ENCODE data around the gene PHLPP1. TPM values are rescaled to one million over a fixed set of nuclear protein-coding genes. Genes with fewer than 3 reads are reported as not detected.

Gene PHLPP1
- total RNA-seq: 10 to 100 TPM; 28.1 to 56.6 (median 37.1) TPM

DNA sequence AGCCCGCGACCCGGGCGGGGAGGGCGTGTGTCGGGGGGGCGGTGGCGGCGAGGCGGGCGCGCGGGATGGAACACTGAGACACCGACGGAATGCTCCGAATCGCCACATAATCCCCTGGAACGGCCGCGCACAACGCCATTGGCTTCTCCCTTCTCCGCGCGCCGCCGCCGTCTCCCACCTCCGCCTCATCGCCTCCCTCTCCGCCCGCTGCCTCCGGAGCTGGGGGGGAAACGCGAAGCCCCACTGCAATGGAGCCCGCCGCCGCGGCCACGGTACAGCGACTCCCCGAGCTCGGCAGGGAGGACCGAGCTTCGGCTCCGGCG is at the start of gene PHLPP1:
TSS of gene PHLPP1 (plus strand) at position 106 of the 323 bp plus-strand sequence. CDS start at position 249, 143 bp downstream.
- Histone ChIP-seq H3K36me3 (no peaks in the 10 kb centered on the region), H3K4me1 (peaks cover 33% of the 10 kb centered on the region), H3K27ac (peak within 1 kb of the TSS; percentile 96), H3K27me3 (no peaks in the 10 kb centered on the region), H3K9me3 (no peaks in the 10 kb centered on the region), H3K4me3 (peak within 1 kb of the TSS; percentile 62)
- WGBS: no CpG with 5 or more reads among the region's 46 CpGs
- TF ChIP-seq, protein P1, sequence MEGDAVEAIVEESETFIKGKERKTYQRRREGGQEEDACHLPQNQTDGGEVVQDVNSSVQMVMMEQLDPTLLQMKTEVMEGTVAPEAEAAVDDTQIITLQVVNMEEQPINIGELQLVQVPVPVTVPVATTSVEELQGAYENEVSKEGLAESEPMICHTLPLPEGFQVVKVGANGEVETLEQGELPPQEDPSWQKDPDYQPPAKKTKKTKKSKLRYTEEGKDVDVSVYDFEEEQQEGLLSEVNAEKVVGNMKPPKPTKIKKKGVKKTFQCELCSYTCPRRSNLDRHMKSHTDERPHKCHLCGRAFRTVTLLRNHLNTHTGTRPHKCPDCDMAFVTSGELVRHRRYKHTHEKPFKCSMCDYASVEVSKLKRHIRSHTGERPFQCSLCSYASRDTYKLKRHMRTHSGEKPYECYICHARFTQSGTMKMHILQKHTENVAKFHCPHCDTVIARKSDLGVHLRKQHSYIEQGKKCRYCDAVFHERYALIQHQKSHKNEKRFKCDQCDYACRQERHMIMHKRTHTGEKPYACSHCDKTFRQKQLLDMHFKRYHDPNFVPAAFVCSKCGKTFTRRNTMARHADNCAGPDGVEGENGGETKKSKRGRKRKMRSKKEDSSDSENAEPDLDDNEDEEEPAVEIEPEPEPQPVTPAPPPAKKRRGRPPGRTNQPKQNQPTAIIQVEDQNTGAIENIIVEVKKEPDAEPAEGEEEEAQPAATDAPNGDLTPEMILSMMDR (IDR thresholded peaks at IDR 0.05): no peak
- peak in 1 of 2 donors; percentile 63 for TF ChIP-seq POLR2A (IDR thresholded peaks at IDR 0.05)
- no peak for DNase-seq (ENCODE audit: low spot score in 2 of 2)

DNA sequence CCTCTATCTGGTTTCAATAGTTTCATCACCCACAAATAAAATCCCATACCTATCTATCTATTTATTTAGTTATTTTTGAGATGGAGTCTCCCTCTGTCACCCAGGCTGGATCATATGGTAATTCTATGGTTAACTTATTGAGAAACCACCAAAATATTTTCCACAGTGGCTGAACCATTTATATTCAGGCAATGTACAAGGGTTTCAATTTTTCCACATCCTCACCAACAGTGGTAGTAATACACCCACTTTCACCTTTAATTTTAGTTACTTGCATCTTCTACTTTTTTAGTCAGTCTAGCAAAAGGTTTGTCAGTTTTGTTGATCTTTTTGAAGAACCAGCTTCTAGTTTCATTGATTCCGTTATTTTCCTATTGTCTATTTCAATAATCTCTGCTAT is 46.1 kb upstream of the PHLPP1 start:
- no peak for DNase-seq (ENCODE audit: low spot score in 2 of 2)
- TF ChIP-seq EP300 (IDR thresholded peaks at IDR 0.05): no peak
- TF ChIP-seq, protein P1 (IDR thresholded peaks at IDR 0.05): no peak
- Histone ChIP-seq H3K36me3 (no peaks in the 10 kb centered on the region), H3K4me3 (no peak overlapping the region), H3K9me3 (no peaks in the 10 kb centered on the region), H3K27me3 (no peaks in the 10 kb centered on the region), H3K4me1 (no peaks in the 10 kb centered on the region), H3K27ac (no peak overlapping the region)
- WGBS: 96% methylated on average over 1 of the region's 1 CpG

DNA sequence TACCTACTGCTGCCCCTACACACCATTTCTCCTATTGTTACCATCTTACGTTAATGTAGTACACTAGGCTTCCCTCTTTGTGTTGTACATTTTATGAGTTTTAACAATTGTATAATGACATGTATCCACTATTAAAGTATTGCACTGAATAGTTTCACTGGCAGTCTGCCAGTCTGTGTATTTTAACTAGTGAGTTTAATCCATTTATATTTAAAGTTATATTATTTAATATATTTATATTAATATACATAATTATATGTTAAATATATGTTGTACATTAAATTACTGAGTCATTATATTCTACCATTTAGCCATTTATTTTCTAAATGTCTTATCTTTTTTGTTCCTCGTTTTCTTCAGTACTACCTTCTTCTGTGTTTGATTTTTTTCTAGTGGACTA is 44.8 kb upstream of the PHLPP1 start:
- H3K4me1 ChIP-seq: no peaks in the 10 kb centered on the region
- no peak overlapping the region for H3K4me3 ChIP-seq
- DNase-seq (ENCODE audit: low spot score in 2 of 2): no peak
- 95% methylated on average over 2 of the region's 2 CpGs for WGBS
- H3K9me3 ChIP-seq: no peaks in the 10 kb centered on the region
- H3K36me3 ChIP-seq: no peaks in the 10 kb centered on the region
- H3K27me3 ChIP-seq: no peaks in the 10 kb centered on the region
- TF ChIP-seq, protein P1 (IDR thresholded peaks at IDR 0.05): no peak
- no peak for TF ChIP-seq POLR2AphosphoS5 (IDR thresholded peaks at IDR 0.05)
- no peak for TF ChIP-seq POLR2A (IDR thresholded peaks at IDR 0.05)
- no peak for TF ChIP-seq EP300 (IDR thresholded peaks at IDR 0.05)
- H3K27ac ChIP-seq: no peak overlapping the region

DNA sequence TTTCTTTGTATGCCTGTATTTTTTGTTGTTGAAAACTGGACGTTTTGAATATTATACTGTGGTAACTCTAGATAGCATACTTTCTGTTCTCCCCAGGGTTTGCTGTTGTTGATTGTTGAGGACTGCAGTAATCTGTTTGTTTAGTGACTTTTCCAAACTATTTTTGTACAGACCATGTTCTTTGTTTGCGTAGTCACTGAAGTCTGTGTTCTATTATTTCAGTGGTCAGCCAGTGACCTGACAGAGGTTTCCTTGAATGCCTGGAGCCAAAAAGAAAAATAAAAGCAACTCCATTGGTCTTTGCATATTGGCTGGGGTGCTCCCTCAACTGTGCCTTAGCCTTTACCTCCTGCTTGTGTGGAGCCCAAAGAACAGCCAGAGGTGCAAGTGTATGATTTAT is 42.7 kb upstream of the PHLPP1 start:
- Histone ChIP-seq H3K27me3 (no peaks in the 10 kb centered on the region), H3K9me3 (no peaks in the 10 kb centered on the region), H3K4me3 (no peak overlapping the region), H3K36me3 (no peaks in the 10 kb centered on the region), H3K4me1 (no peaks in the 10 kb centered on the region), H3K27ac (no peak overlapping the region)
- TF ChIP-seq, protein P1 (IDR thresholded peaks at IDR 0.05): no peak
- DNase-seq (ENCODE audit: low spot score in 2 of 2): no peak
- 63% methylated on average over 2 of the region's 2 CpGs for WGBS

DNA sequence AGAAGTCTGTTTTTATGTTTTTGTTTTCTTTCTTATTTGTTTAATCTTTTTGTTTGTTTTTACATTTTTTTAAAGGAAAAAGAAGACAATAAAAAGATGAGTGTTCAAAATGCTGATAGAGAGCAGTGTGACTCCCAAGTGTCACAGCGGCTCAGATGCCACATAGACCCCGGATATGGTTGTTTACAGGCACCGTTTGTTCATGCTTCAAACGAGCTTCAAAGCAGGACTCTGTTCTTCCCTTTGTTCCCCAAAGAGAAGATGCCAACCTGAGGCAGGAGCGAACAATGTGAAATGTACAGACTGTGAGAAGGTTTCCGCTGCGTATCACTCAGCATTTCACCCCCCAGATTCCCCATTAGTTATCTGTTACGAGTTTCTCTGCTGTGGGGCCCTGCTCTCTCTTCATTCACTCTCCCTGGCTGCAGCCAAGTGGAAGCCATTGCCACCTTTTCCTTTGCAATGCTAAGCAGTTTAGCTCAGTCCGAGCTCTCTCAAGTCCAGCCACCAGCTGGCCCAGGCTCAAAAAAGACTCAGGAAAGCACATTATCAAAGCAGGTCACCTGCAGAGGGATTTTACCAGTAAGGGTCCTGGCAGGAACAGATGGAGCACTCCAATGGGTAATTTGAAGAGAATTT is 36.4 kb upstream of the PHLPP1 start:
- Histone ChIP-seq H3K4me3 (no peak overlapping the region), H3K4me1 (no peaks in the 10 kb centered on the region), H3K27me3 (no peaks in the 10 kb centered on the region), H3K27ac (no peak overlapping the region), H3K9me3 (no peaks in the 10 kb centered on the region), H3K36me3 (no peaks in the 10 kb centered on the region)
- no peak for DNase-seq (ENCODE audit: low spot score in 2 of 2)
- WGBS: 89% methylated on average over 9 of the region's 9 CpGs
- TF ChIP-seq POLR2A (IDR thresholded peaks at IDR 0.05): no peak
- TF ChIP-seq POLR2AphosphoS5 (IDR thresholded peaks at IDR 0.05): no peak
- TF ChIP-seq, protein P1 (IDR thresholded peaks at IDR 0.05): no peak
- no peak for TF ChIP-seq EP300 (IDR thresholded peaks at IDR 0.05)

All from suprapubic skin (tissue), 4 donors.